Stimulated activated memory B cell treated with anti-CD40 and anti-IgM and Interleukin-4, amounts not matched to agents 10 μg/mL and 1 μg/mL and 100 μg/mL, for 72 hours (primary cell): ENCODE measurements around the gene FGF11.
"Not testable (repeated sequence)": the region's sequence is repeated elsewhere in the genome, so short reads cannot be mapped to it uniquely, and the experiment has no call there.

Source experiments
- ATAC-seq: fragments of 150-1000 bp; cut with Tn5 transposase; 2 replicates; pipeline ENCODE4 v1.10.0; 2021
- H3K27ac Mint-ChIP-seq: one replicate; pipeline ENCODE4 v1.8.0; 2022; ENCODE audit warnings: mild to moderate bottlenecking, mixed read lengths
- H3K27me3 Mint-ChIP-seq: one replicate; pipeline ENCODE4 v1.8.0; 2022; ENCODE audit warnings: mixed read lengths
- H3K36me3 Mint-ChIP-seq: one replicate; pipeline ENCODE4 v1.8.0; 2022; ENCODE audit warnings: mixed read lengths
- H3K4me1 Mint-ChIP-seq: one replicate; pipeline ENCODE4 v1.8.0; 2022; ENCODE audit warnings: mixed read lengths
- H3K4me3 Mint-ChIP-seq: one replicate; pipeline ENCODE4 v1.8.0; 2022; ENCODE audit warnings: mild to moderate bottlenecking, moderate library complexity, mixed read lengths
- H3K9me3 Mint-ChIP-seq: one replicate; pipeline ENCODE4 v1.8.0; 2022; ENCODE audit warnings: mixed read lengths

The FGF11 gene

DNA sequence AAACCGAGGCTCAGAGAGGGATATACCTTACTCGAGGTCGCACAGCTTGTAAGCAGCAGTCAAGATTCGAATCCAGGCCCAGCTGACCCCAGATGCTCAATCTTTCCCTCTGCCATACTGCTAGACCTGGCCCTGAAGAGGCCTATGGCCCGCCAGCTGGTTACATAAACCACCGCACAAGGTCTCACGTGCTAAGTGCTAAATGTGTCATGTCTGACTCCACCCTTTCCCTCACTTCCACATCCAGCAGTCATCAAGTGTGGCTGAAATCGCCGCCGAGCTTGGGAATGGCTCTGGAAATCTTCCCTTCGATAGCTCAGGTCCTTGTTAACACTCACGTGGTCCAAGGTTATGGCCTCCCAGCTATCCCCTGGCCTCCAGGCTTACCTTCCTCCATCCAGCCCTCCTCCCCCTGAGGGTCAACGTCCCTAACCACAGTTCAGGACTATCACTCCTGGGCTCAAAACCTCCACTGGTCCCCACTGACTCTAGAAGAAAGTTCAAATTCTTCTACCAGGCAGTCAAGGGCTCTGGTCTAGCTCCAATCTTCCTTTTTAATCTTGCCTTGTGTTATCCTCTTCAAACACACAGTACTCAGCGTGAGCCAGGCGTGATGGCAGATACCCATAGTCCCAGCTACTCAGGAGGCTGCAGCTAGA, 36.6 kb downstream of the FGF11 start:
- H3K4me1 Mint-ChIP-seq = peaks cover 49% of the 10 kb centered on the region
- no peak for ATAC-seq
- H3K4me3 Mint-ChIP-seq = no peak overlapping the region
- no peaks in the 10 kb centered on the region for H3K9me3 Mint-ChIP-seq
- peak overlapping the region; percentile 16 for H3K27ac Mint-ChIP-seq
- peaks cover 5% of the 10 kb centered on the region for H3K36me3 Mint-ChIP-seq
- no peaks in the 10 kb centered on the region for H3K27me3 Mint-ChIP-seq

DNA sequence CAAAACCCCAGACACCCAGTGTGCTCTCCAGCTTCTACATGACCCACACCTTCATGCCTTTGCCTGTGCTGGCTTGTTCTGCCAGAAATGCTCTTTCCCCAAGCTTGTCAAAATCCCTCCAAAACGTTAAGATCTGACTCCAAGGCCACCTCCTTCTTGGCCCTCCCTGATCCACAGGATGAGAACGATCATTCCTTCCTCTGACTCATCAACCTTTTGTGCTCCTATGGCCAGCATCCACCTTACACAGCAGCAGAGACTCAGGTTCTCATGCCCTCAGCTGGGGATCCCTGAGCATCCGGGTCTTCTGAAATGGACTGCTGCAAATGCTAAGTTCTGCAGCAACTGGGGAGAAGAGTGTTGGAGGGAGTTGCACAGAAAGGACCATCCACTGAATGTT, 37.2 kb downstream of the FGF11 start:
- peak overlapping the region; percentile 16 for H3K27ac Mint-ChIP-seq

DNA sequence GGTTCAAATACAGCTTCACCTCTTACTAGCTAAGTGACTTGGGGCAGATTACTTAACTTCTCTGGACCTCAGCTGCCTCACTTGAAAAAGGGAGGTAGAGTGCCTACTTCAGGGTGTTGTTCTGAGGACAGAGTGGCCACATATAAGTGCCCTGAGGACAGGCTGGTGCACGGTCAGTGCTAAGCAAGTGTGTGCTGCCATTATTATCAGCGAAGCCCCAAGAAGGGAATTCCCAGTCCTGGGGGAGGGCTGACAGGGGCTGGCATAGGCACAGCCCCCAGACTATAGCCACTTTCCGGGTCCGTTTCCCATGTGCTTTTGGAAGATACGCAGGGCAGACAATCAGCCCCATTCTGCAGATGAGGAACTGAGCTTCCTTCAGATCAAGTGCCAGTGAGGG, 37.6 kb downstream of the FGF11 start:
- ATAC-seq = no peak
- H3K27me3 Mint-ChIP-seq = no peaks in the 10 kb centered on the region
- peaks cover 53% of the 10 kb centered on the region for H3K4me1 Mint-ChIP-seq
- H3K4me3 Mint-ChIP-seq = no peak overlapping the region
- no peak overlapping the region for H3K27ac Mint-ChIP-seq
- no peaks in the 10 kb centered on the region for H3K9me3 Mint-ChIP-seq
- H3K36me3 Mint-ChIP-seq = peaks cover 5% of the 10 kb centered on the region

More for the DNA sequence above, 37.2 kb downstream of the FGF11 start:
- H3K36me3 Mint-ChIP-seq = peaks cover 5% of the 10 kb centered on the region
- no peaks in the 10 kb centered on the region for H3K9me3 Mint-ChIP-seq
- no peak for ATAC-seq
- peaks cover 53% of the 10 kb centered on the region for H3K4me1 Mint-ChIP-seq
- no peak overlapping the region for H3K4me3 Mint-ChIP-seq
- no peaks in the 10 kb centered on the region for H3K27me3 Mint-ChIP-seq

DNA sequence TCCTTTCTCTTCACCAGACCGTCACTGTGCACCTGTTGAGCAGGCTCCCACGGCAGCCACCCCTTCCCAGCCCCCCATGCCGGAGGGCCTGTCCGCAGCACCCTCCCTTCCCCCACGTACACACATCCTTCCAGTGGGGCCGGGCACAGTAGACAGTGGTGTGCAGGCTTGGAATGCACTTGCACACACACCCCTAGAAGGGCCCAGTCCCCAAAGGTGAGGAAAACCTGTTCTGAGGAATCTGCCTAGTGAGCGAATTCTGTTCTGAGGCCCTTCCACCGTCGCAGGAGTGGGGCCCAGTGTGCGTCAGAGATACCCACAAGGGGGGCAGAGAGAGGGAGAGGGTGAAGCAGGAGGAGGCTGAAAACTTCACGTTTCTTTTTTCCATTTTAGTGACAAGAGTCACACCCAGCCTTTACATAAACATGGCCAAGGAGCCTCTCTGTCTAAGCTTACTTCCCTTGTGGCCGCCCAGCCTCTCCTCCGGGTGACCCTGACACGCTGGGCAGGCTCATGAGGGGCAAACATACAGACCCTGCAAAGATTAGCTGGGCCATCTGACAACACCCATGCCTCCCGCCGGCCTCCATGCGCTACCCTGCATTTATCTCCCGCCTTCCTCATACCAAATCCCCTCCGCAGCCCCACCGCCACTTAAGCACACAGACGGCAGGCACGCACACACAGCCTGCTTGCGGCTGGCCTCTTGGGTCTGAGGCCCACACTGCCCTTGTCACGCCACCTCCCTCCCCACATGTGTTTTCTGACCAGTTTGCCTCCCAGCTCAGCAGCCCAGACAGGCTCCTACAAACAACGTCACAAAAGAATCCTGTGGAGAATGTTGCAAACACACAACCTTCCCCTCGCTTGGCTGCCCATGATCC, 38.3 kb downstream of the FGF11 start:
- Mint-ChIP-seq H3K27ac (peak overlapping the region; percentile 100), H3K27me3 (no peaks in the 10 kb centered on the region), H3K9me3 (no peaks in the 10 kb centered on the region), H3K36me3 (peaks cover 5% of the 10 kb centered on the region), H3K4me1 (peaks cover 56% of the 10 kb centered on the region), H3K4me3 (peak overlapping the region; percentile 85)
- no peak for ATAC-seq

DNA sequence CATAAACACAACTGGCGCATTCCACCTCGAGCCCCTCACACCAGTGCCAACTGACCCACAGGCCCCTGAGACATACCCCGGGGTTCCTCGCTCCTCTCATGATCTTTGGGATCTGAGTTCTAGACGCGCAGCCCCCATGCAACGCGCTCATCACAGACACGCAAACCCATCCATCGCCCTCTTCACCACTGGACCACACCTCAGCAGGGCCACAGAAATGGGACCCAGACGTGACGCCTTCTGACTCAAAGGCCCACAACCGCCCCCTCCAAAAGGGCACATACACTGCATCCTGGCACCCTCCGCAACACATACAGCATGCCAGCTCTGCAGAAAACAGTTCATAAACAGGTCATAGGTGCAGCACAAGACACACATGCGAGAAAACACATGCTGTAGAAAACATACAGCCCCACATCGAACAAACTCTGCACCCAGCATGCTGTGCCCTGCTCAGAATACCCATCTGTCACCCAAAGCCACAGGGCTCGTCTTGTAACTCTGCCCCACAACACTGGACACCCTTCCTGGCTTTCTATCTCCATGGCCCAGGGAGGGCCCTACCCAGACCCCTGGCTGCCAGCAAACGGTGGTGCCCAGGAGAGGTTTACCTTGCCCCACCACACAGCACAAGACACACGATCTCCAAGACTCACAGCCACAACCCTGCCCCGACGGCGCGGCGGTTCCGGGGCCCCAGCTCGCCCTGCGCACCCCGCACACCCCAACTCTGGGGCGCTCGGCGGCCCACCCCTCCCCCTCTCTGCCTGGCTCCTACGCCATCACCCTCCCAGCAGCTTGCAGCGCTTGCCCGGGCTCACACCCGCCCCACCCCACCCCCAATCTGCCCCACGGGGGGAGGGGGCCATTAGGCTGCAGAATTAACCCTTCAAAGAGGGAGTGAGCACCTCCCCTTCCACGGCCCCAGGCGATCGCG, 39.2 kb downstream of the FGF11 start:
- Mint-ChIP-seq H3K36me3 (peaks cover 5% of the 10 kb centered on the region), H3K27me3 (no peaks in the 10 kb centered on the region), H3K4me1 (peaks cover 65% of the 10 kb centered on the region), H3K27ac (peak overlapping the region; percentile 100), H3K4me3 (peak overlapping the region; percentile 85), H3K9me3 (no peaks in the 10 kb centered on the region)
- ATAC-seq = peak; percentile 42

DNA sequence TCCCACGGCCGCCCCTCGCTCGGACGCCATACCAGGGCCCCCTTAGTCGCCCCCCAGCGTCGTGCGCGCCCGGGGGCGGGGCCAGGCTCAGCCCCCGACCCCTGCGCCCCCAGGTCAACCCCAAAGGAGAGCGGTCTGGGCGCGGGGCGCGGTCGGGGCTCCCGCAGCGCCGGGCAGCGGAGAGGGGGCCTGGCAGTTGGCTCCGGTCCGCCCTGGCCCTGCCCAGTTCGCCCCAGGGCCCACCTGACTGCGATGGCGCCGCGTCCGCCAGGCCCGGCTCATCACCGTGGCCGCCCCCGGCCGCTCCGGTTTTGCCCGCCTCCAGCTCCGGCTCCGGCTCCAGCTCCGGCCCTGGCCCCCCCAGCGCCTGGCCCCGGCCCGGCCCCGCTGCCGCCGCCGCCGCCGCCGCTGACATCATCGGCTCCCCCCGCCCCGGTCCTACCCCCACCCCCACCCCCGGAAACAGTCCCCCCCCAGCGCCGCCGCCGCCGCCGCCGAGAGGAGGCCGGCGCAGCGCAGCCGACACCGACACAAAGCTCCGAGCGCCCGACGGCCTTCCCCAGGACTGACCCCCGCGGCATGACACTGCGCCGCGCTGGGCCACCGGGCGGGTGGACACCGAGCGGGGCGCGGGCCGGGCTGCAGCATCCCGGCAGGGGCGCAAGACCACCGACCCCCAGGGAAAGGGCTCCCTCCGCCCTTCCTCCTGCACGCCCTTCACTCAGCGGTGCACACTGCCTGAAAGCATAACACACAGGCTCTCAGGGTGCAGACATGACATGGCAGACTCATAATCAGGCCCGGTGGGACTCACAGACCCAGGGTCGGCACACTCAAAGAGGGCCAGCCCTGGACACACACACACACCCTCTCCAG, 40.1 kb downstream of the FGF11 start, which contains the start of gene ZBTB4:
Gene ZBTB4, minus strand, starts transcription at position 419 of the 876 bp plus-strand sequence. CDS start 12,830 bp downstream, outside the sequence.
- Mint-ChIP-seq H3K9me3 (no peaks in the 10 kb centered on the region), H3K4me1 (peaks cover 66% of the 10 kb centered on the region), H3K27me3 (no peaks in the 10 kb centered on the region), H3K36me3 (peaks cover 5% of the 10 kb centered on the region), H3K27ac (peak within 1 kb of the TSS; percentile 100), H3K4me3 (peak within 1 kb of the TSS; percentile 85)
- ATAC-seq = peak; percentile 21

DNA sequence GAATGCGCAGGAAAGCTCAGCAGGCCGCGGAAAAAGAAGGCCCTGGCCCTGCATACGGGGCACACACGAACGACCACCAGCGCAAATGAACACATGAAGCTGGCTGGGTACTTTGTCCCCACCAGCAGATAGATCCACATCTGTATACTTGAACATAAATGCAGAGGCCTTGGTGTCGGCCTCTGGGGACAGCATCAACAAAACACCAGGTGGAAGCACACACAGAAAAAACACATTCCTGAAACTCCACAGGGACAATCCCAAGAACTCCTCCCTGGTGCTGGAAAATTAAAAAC, 40.7 kb downstream of the FGF11 start:
- H3K27ac Mint-ChIP-seq = peak overlapping the region; percentile 100

DNA sequence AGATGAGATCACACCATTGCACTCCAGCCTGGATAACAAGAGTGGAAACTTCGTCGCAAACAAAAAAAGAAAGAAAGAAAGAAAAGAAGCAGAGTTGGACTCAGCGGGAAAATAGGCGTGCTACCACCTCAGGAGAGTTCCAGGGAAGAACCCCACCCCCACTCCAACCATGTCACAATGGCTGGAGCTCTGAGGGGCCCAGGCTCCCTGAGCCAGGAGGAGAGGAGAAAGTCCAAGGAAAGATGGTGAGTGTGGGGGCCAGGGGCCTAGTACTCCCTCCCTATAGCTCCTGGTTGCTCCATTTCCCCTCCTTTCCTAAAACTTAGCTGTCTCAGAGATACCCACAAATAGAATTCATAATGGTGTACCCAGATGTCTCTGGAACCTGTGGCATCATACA, 42.0 kb downstream of the FGF11 start, which contains the start of gene SLC35G6:
Gene SLC35G6, plus strand, starts transcription at position 172 of the 400 bp plus-strand sequence. Its CDS starts 71 bp downstream, at position 243.
- H3K4me1 Mint-ChIP-seq = peaks cover 74% of the 10 kb centered on the region
- not testable (repeated sequence) for ATAC-seq, H3K36me3 Mint-ChIP-seq, H3K9me3 Mint-ChIP-seq, H3K27me3 Mint-ChIP-seq
- H3K4me3 Mint-ChIP-seq = peak within 1 kb of the TSS; percentile 81
- H3K27ac Mint-ChIP-seq = peak within 1 kb of the TSS; percentile 100

More for the DNA sequence above, 40.7 kb downstream of the FGF11 start:
- Mint-ChIP-seq H3K27me3 (no peaks in the 10 kb centered on the region), H3K4me3 (peak overlapping the region; percentile 81), H3K4me1 (peaks cover 72% of the 10 kb centered on the region), H3K36me3 (peaks cover 5% of the 10 kb centered on the region), H3K9me3 (no peaks in the 10 kb centered on the region)
- ATAC-seq = no peak

DNA sequence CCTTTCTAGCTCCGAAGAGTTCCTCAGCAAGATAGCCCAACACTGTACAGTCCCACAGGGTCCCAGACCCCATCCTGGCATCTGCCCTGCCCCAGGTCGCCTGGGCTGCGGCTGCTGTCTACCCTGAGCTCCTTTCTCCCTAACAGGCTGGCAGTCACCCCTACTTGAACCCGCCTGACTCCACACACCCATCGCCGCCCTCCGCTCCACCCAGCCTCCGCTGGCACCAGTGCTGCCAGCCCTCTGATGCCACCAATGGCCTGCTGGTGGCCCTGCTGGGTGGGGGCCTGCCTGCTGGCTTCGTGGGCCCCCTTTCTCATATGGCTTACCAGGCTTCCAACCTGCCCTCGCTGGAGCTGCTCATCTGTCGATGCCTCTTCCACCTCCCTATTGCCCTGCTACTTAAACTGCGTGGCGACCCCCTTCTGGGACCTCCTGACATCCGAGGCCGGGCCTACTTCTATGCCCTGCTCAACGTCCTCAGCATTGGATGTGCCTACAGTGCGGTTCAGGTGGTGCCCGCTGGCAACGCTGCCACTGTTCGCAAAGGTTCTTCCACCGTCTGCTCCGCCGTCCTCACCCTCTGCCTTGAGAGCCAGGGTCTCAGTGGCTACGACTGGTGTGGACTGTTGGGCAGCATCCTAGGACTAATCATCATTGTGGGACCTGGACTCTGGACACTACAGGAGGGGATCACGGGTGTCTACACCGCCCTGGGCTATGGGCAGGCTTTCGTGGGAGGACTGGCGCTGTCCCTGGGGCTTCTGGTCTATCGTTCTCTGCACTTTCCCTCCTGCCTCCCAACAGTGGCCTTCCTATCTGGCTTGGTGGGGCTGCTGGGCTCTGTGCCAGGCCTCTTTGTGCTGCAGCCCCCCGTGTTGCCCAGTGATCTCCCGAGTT, 42.8 kb downstream of the FGF11 start:
- H3K9me3 Mint-ChIP-seq, ATAC-seq, H3K27me3 Mint-ChIP-seq, H3K36me3 Mint-ChIP-seq: not testable (repeated sequence)
- Mint-ChIP-seq H3K27ac (peak overlapping the region; percentile 100), H3K4me3 (peak overlapping the region; percentile 99), H3K4me1 (peaks cover 73% of the 10 kb centered on the region)

DNA sequence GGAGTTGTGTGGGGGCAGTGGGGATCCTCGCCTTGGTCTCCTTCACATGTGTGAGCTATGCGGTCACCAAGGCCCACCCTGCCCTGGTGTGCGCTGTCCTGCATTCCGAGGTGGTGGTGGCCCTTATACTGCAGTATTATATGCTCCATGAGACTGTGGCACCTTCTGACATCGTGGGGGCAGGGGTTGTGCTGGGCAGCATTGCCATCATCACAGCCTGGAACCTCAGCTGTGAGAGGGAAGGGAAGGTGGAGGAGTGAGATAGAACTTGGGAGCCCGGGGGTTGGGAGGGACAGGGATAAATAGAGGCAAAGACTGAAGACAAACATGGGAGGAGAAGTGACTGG, 43.4 kb downstream of the FGF11 start:
- not testable (repeated sequence) for H3K36me3 Mint-ChIP-seq, H3K9me3 Mint-ChIP-seq, ATAC-seq, H3K27me3 Mint-ChIP-seq
- peak overlapping the region; percentile 99 for H3K4me3 Mint-ChIP-seq
- H3K4me1 Mint-ChIP-seq = peaks cover 73% of the 10 kb centered on the region
- H3K27ac Mint-ChIP-seq = peak overlapping the region; percentile 100

DNA sequence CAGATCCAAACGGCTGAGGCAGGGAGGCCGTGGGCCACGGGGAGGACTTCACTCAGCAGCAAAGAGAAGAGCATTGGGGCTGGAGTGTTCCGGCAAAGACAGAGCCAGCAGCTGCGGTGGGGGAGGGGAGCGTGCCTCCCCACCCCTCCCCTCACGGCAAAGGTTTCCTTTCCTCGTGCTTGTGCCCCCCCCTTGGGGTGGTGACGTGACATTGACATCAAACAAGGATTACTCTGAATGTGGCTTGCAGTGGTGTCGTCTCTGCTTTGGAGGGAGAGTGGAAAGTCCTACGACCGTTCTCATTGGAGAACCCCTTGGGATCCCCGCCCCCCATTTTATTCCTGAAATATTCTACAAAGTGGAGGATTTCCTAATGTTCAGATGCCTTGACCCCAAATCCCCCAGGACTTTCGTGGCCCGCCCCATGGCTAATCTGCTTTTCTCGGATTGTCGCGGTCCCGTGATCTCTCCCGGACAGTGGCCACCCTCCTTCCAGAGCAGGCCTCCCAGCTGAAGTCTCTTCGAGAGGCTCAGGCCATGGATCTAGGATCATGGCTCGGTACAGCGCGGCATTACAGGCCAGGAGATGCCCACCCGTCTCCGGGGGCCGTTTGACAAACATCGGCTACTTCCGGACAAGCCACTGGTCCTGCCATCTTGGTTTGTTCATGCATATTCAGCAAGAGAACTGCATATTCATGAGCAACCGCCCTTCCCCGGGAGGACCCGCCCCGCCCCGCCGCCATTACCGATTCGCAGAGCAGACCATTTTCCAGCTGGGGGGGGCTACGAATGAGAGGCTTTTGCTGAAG, 44.1 kb downstream of the FGF11 start:
- Mint-ChIP-seq H3K27ac (peak overlapping the region; percentile 100), H3K4me1 (peaks cover 71% of the 10 kb centered on the region), H3K9me3 (no peaks in the 10 kb centered on the region), H3K27me3 (no peaks in the 10 kb centered on the region), H3K36me3 (no peaks in the 10 kb centered on the region), H3K4me3 (peak overlapping the region; percentile 99)
- peak; percentile 81 for ATAC-seq

DNA sequence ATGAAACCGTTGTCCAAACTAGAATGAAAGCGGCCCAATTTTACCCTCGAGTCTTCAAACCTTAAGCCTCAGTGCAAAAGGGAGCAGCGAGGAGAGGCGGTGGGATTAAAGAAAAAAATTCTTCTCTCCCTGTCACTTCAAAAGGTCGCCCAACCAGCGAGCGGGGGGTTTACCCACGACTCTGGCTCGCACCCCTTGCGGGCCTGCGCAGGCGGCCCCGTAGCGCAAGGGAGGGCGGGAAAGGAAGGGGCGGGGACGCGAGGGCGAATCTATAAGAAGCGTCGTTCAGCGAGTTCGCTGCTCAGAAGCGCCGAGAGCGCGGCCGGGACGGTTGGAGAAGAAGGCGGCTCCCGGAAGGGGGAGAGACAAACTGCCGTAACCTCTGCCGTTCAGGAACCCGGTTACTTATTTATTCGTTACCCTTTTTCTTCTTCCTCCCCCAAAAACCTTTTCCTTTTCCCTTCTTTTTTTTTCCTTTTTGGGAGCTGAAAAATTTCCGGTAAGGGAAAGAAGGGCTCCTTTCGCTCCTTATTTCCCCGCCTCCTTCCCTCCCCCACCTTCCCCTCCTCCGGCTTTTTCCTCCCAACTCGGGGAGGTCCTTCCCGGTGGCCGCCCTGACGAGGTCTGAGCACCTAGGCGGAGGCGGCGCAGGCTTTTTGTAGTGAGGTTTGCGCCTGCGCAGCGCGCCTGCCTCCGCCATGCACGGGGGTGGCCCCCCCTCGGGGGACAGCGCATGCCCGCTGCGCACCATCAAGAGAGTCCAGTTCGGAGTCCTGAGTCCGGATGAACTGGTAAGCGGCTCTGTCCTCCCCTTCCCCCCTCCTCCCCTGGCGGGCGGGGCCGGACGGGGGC, 45.0 kb downstream of the FGF11 start, which contains the start of gene POLR2A:
Gene POLR2A, plus strand, starts transcription at position 300 of the 852 bp plus-strand sequence.
- peak; percentile 84 for ATAC-seq
- Mint-ChIP-seq H3K36me3 (peaks cover 7% of the 10 kb centered on the region), H3K9me3 (no peaks in the 10 kb centered on the region), H3K27me3 (no peaks in the 10 kb centered on the region), H3K27ac (peak within 1 kb of the TSS; percentile 100), H3K4me3 (peak within 1 kb of the TSS; percentile 99), H3K4me1 (peaks cover 74% of the 10 kb centered on the region)
